Smooth muscle cell (in vitro differentiated cells): ENCODE results near the gene TMOD4. TPM values are rescaled to one million over a fixed set of nuclear protein-coding genes. Genes with fewer than 3 reads are reported as not detected.
"Not testable (repeated sequence)": the region's sequence is repeated elsewhere in the genome, so short reads cannot be mapped to it uniquely, and the experiment has no call there.

Source experiments
- DNase-seq: peaks from one replicate; lab custom pipeline; 2025; ENCODE audit not compliant: unreplicated experiment; lab: John Stamatoyannopoulos, UW
- H2AFZ ChIP-seq: fragments of 200-600 bp; sonication (generic); 2 replicates; pipeline ENCODE4 v1.6.0; 2016; ENCODE audit warnings: antibody characterized with exemption, low read depth, mild to moderate bottlenecking
- H3F3A ChIP-seq: fragments of 200-600 bp; sonication (generic); 2 replicates; pipeline ENCODE4 v1.6.0; 2017; ENCODE audit warnings: antibody characterized with exemption, low read depth
- H3K27ac ChIP-seq: fragments of 200-600 bp; sonication (generic); 2 replicates; pipeline ENCODE4 v1.5.1; 2016; ENCODE audit warnings: low read depth, mild to moderate bottlenecking
- H3K27me3 ChIP-seq: fragments of 200-600 bp; sonication (generic); 2 replicates; pipeline ENCODE4 v1.6.1; 2016; ENCODE audit warnings: low read depth, mild to moderate bottlenecking
- H3K36me3 ChIP-seq: fragments of 200-600 bp; sonication (generic); 2 replicates; pipeline ENCODE4 v1.5.1; 2016; ENCODE audit warnings: low read depth
- H3K4me1 ChIP-seq: fragments of 200-600 bp; sonication (generic); 2 replicates; pipeline ENCODE4 v1.5.1; 2016; ENCODE audit warnings: low read depth
- H3K4me2 ChIP-seq: fragments of 200-600 bp; sonication (generic); 2 replicates; pipeline ENCODE4 v1.6.0; 2016; ENCODE audit warnings: mild to moderate bottlenecking
- H3K4me3 ChIP-seq: fragments of 200-600 bp; sonication (generic); 2 replicates; pipeline ENCODE4 v1.5.1; 2016; ENCODE audit warnings: mild to moderate bottlenecking
- H3K79me2 ChIP-seq: fragments of 200-600 bp; sonication (generic); 2 replicates; pipeline ENCODE4 v1.6.0; 2016; ENCODE audit warnings: low read depth, mild to moderate bottlenecking
- H3K9ac ChIP-seq: fragments of 200-600 bp; sonication (generic); 2 replicates; pipeline ENCODE4 v1.6.0; 2016; ENCODE audit warnings: low read depth
- H3K9me3 ChIP-seq: fragments of 200-600 bp; sonication (generic); replicated peaks from 2 replicates; pipeline ENCODE4 v1.5.1; 2016; ENCODE audit warnings: low read depth
- H4K20me1 ChIP-seq: fragments of 200-600 bp; sonication (generic); 2 replicates; pipeline ENCODE4 v1.6.0; 2016; ENCODE audit warnings: low read depth
- CTCF ChIP-seq: fragments of 200-600 bp; sonication (generic); IDR thresholded peaks from 2 replicates; pipeline ENCODE4 v1.5.1; 2017; ENCODE audit warnings: borderline replicate concordance, mild to moderate bottlenecking, antibody characterized with exemption; ENCODE audit not compliant: insufficient read depth, poor library complexity, severe bottlenecking
- WGBS: methylation state at CpG from one replicate; pipeline ENCODE4 v1.1.7; 2016; ENCODE audit warnings: low lambda C conversion rate; 5-methylcytosine and 5-hydroxymethylcytosine counted together
- polyA plus RNA-seq: library from polyadenylated mRNA; unstranded; fragments of >200 nt; fragmentation: Nextera tagmentation; extraction: Ambion mirVana; gene quantifications from 2 replicates; pipeline ENCODE4 v1.2.1, GENCODE V29; 2016
- total RNA-seq: library from RNA; depleted of rRNA; stranded (reverse); fragments of >200 nt; gene quantifications from 2 replicates; pipeline ENCODE4 v1.2.3, GENCODE V29; 2014

The TMOD4 gene
- total and polyA plus RNA-seq, 2 experiments from 2014 or later: 0.37 TPM; not detected in 1

GRCh38 chr1:151189637-151190445 lies 14.1 kb upstream of the TMOD4 start, which contains the start of gene VPS72:
VPS72 (minus strand) TSS chr1:151190197; CDS start chr1:151190121, 76 bp downstream.
- under 1% methylated on average over 36 of the region's 42 CpGs for WGBS
- H3K27me3 ChIP-seq: no peaks in the 10 kb centered on the region

GRCh38 chr1:151188667-151189066 lies 12.9 kb upstream of the TMOD4 start:
- not testable (repeated sequence) for H3F3A ChIP-seq, H3K36me3 ChIP-seq, H3K4me1 ChIP-seq, H3K27me3 ChIP-seq, H4K20me1 ChIP-seq, DNase-seq, H3K27ac ChIP-seq, H2AFZ ChIP-seq, H3K9me3 ChIP-seq
- 89% methylated on average over 8 of the region's 8 CpGs for WGBS
- Histone ChIP-seq H3K4me3 (peak overlapping the region; percentile 99), H3K4me2 (peak overlapping the region; percentile 95), H3K9ac (peak overlapping the region; percentile 86), H3K79me2 (peaks cover 35% of the 10 kb centered on the region)

More at GRCh38 chr1:151189637-151190445, 14.1 kb upstream of the TMOD4 start, which contains the start of gene VPS72:
- DNase-seq: peak; percentile 23
- peak within 1 kb of the TSS; percentile 99 for H3K4me3 ChIP-seq
- H3K79me2 ChIP-seq: peaks cover 35% of the 10 kb centered on the region
- H4K20me1 ChIP-seq: no peaks in the 10 kb centered on the region
- no peaks in the 10 kb centered on the region for H3K36me3 ChIP-seq
- H3F3A ChIP-seq: no peaks in the 10 kb centered on the region
- H3K4me2 ChIP-seq: peak within 1 kb of the TSS; percentile 95
- no peak for TF ChIP-seq CTCF
- peak within 1 kb of the TSS; percentile 95 for H2AFZ ChIP-seq
- peak within 1 kb of the TSS; percentile 86 for H3K9ac ChIP-seq
- H3K27ac ChIP-seq: peak within 1 kb of the TSS; percentile 75
- peaks cover 9% of the 10 kb centered on the region for H3K4me1 ChIP-seq
- no peaks in the 10 kb centered on the region for H3K9me3 ChIP-seq

GRCh38 chr1:151187205-151187604 lies 11.4 kb upstream of the TMOD4 start:
- Histone ChIP-seq H3K4me1 (peaks cover 9% of the 10 kb centered on the region), H3K36me3 (peaks cover 10% of the 10 kb centered on the region), H3K27me3 (no peaks in the 10 kb centered on the region), H3K9ac (no peak overlapping the region), H3F3A (no peaks in the 10 kb centered on the region), H3K4me2 (no peak overlapping the region), H3K79me2 (peaks cover 35% of the 10 kb centered on the region), H2AFZ (no peak overlapping the region), H3K27ac (no peak overlapping the region), H3K9me3 (no peaks in the 10 kb centered on the region), H4K20me1 (no peaks in the 10 kb centered on the region), H3K4me3 (no peak overlapping the region)
- DNase-seq: no peak
- WGBS: 81% methylated on average over 1 of the region's 1 CpG
- no peak for TF ChIP-seq CTCF

- H3K36me3 ChIP-seq: peaks cover 18% of the 10 kb centered on the region
- H4K20me1 ChIP-seq: no peaks in the 10 kb centered on the region
- H3K27me3 ChIP-seq: no peaks in the 10 kb centered on the region
- TF ChIP-seq CTCF: no peak
- H3K4me1 ChIP-seq: peaks cover 7% of the 10 kb centered on the region
- H3K27ac ChIP-seq: no peak overlapping the region
- no peaks in the 10 kb centered on the region for H3K9me3 ChIP-seq
- H3K9ac ChIP-seq: no peak overlapping the region
- H2AFZ ChIP-seq: no peak overlapping the region
- no peak for DNase-seq
- H3K4me3 ChIP-seq: no peak overlapping the region
- 98% methylated on average over 10 of the region's 10 CpGs for WGBS
- peaks cover 32% of the 10 kb centered on the region for H3K79me2 ChIP-seq
- H3F3A ChIP-seq: no peaks in the 10 kb centered on the region
- no peak overlapping the region for H3K4me2 ChIP-seq
Observed at GRCh38 chr1:151184211-151184610, 8.4 kb upstream of the TMOD4 start.
